IMR-90 (cell line): ENCODE data around the gene DHCR24.

Experiments
- CEBPB ChIP-seq: IDR thresholded peaks from 2 replicates; pipeline ENCODE4 v1.6.1; 2012; ENCODE audit warnings: low read depth, low read length, improper control_type of control experiment
- FOS ChIP-seq: fragments of 150-350 bp; IDR thresholded peaks from 2 replicates; pipeline ENCODE4 v1.6.1; 2016; ENCODE audit warnings: low read depth, low read length
- MAFK ChIP-seq: IDR thresholded peaks from 2 replicates; pipeline ENCODE4 v1.6.1; 2012; ENCODE audit warnings: low read depth, low read length, improper control_type of control experiment
- MAZ ChIP-seq: IDR thresholded peaks from 2 replicates; pipeline ENCODE4 v1.6.1; 2012; ENCODE audit warnings: low read depth, mild to moderate bottlenecking, low read length, improper control_type of control experiment, moderate library complexity, borderline replicate concordance
- POLR2A ChIP-seq: IDR thresholded peaks from 2 replicates; pipeline ENCODE4 v1.6.1; 2012; ENCODE audit warnings: mild to moderate bottlenecking, low read depth, low read length
- RAD21 ChIP-seq: IDR thresholded peaks from 2 replicates; pipeline ENCODE4 v1.6.1; 2012; ENCODE audit warnings: low read length, improper control_type of control experiment
- SMC3 ChIP-seq: fragments of 150-350 bp; IDR thresholded peaks from 2 replicates; pipeline ENCODE4 v1.6.1; 2016; ENCODE audit warnings: low read depth, mild to moderate bottlenecking, antibody characterized with exemption, low read length, moderate library complexity
- TF ChIP-seq, protein P1 (sequence below): conservative IDR thresholded peaks from 2 replicates; pipeline ENCODE4 v1.5.1; 2012; ENCODE audit warnings: mild to moderate bottlenecking, low read depth, low read length, improper control_type of control experiment

DNA sequence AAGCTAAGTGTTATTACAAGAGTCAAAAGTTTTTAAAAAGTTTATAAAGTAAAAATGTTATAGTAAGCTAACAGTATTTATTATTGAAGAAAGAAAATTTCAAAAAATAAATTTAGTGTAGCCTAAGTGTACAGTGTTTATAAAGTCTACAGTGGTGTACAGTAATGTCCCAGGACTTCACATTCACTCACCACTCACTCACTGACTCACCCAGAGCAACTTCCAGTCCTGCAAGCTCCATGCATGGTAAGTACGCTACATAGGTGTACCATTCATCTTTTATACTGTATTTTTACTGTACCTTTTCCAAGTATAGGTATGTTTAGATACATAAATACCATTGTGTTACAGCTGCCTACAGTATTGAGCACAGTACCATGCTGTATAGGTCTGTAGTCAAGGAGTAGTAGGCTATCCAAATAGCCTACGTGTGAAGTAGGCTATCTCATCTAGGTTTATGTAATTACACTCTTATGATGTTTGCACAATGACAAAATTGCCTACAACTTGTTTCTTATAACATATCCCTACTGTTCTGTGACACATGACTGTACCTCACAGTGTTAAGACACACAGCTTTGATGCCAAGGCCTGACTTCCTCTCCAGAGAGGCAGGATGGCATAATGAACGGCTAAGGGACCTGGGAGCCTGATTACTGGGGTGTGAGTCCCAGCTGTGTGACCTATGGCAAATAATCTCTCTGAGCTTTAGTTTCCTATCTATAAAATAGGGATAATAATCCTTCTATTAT lies 12.7 kb downstream of the DHCR24 start:
- TF ChIP-seq, protein P1, sequence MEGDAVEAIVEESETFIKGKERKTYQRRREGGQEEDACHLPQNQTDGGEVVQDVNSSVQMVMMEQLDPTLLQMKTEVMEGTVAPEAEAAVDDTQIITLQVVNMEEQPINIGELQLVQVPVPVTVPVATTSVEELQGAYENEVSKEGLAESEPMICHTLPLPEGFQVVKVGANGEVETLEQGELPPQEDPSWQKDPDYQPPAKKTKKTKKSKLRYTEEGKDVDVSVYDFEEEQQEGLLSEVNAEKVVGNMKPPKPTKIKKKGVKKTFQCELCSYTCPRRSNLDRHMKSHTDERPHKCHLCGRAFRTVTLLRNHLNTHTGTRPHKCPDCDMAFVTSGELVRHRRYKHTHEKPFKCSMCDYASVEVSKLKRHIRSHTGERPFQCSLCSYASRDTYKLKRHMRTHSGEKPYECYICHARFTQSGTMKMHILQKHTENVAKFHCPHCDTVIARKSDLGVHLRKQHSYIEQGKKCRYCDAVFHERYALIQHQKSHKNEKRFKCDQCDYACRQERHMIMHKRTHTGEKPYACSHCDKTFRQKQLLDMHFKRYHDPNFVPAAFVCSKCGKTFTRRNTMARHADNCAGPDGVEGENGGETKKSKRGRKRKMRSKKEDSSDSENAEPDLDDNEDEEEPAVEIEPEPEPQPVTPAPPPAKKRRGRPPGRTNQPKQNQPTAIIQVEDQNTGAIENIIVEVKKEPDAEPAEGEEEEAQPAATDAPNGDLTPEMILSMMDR, result no peak
- TF ChIP-seq FOS, result peak; percentile 41
- TF ChIP-seq POLR2A, result no peak
- no peak for TF ChIP-seq SMC3
- TF ChIP-seq RAD21, result no peak
- no peak for TF ChIP-seq MAFK
- no peak for TF ChIP-seq CEBPB
- no peak for TF ChIP-seq MAZ
